Activated CD4-positive, alpha-beta T cell treated with anti-CD3 and anti-CD28 coated beads, Interleukin-2, amount 50 U/mL, for 4 hours (primary cell): ENCODE results near the gene SLC52A3.
"Not testable (repeated sequence)": the region's sequence is repeated elsewhere in the genome, so short reads cannot be mapped to it uniquely, and the experiment has no call there.

Experiments
- DNase-seq, 2 experiments: peaks; one replicate each; pipeline ENCODE4 v3.0.0-alpha.2; 2020

Gene SLC52A3

DNA sequence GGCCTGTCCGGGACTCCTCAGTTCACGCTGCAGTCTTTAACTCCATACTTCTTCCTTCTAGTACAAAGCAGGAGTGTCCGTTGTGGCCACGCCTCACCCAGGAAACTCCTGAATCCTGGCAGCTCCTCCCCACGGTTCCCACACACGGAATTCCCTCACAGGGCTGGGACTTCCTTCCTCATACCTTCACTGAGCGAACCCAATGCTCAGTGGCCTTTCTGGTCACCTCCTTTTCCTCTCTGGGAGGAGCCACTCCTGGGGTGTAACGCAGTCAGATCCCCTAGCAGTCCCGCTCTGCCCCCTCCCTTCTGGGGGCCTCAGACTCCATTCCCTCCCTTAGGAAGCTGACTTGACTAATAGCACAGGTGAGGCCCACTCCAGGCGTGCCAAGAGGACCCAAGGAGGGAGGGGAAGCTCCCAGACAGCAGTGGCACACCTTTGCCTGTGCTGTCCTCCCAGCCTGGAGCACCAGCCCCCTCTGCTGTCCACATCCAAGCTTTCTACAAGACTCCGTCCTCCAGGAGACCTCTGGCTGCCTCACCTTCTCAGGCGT, at the start of gene SLC52A3:
SLC52A3 (minus strand) TSS at position 75 of the 553 bp plus-strand sequence. CDS start 2,726 bp downstream, outside the sequence.
- no peak for DNase-seq

GRCh38 chr20:815914-816606, 47.8 kb upstream of the SLC52A3 start:
- peak; percentile 60 to 67 for DNase-seq

DNA sequence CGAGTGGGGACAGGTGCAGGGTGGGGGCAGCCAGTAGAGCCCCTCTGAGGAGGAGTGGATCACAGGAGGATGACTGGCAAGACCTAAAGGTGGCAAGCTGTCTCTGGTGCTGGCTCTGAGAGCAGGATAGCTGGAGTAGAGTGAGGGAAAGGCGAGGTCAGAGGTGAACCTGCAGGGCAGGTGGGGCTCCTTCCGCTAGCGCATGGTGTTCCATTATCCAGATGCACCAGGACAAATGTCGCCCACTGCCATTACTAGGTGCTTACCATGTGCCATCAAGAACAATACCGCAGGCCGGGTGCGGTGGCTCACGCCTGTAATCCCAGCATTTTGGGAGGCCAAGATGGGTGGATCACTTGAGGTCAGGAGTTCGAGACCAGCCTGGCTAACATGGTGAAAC, 46.9 kb upstream of the SLC52A3 start:
- no peak for DNase-seq

DNA sequence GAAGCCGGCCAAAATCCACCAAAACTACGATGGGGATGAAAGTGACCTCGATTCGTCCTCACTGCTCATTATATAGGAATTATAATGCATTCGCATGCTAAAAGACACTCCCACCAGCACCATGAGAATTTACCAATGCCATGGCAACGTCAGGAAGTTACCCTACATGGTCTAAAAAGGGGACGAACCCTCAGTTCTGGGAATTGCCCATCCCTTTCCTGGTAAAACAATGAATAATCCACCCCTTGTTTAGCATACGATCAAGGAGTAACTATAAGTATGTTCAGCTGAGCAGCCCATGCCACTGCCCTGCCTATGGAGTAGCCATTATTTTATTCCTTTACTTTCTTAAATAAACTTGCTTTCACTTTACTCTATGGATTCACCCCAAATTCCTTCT, 45.1 kb upstream of the SLC52A3 start:
- no peak for DNase-seq

GRCh38 chr20:812435-812814, 44.1 kb upstream of the SLC52A3 start:
- not testable (repeated sequence) for DNase-seq

GRCh38 chr20:811776-812434, 43.6 kb upstream of the SLC52A3 start:
- DNase-seq: not testable (repeated sequence)

GRCh38 chr20:805713-806112, 37.4 kb upstream of the SLC52A3 start:
- no peak for DNase-seq

GRCh38 chr20:801678-802077, 33.4 kb upstream of the SLC52A3 start:
- DNase-seq: no peak

GRCh38 chr20:800026-800425, 31.7 kb upstream of the SLC52A3 start:
- not testable (repeated sequence) for DNase-seq

- DNase-seq: not testable (repeated sequence)
Measured at GRCh38 chr20:798746-799145, 30.4 kb upstream of the SLC52A3 start.

DNA sequence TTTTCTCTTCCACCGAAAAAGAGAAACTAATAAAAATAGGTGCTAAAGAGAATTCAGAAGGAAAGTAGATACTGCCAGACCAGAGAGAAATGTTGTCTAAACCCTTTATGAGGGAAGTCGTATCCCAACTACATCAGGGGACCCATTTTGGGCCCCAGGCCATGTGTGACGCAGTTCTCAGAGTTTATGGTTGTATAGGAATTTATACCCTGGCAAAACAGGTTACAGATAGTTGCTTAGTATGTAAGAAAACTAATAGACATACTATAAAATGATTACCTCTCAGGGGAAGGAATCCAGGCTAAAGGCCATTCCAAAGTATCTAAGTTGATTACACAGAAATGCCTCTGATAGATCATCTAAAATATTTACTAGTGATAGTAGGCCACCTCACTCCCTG, 28.6 kb upstream of the SLC52A3 start:
- no peak for DNase-seq

DNA sequence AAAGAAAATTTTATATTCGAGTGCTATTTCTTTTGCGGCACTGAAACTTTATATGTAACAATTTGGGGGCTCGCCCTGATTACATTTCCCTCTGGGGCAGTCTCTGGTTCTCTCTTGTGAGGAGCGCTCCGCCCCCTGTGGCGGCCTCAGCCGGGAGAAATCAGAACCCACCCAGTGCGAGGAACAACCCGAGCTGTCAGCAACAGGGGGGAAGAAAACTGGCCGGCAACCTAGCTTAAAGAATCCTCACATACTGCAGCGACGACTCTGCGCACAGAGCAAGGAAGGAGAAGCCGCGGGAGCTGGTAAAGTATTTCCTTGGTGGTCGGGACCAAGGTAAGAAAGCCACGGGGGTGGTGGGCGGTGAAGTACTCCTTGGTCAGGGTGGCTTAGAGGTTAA, 23.9 kb upstream of the SLC52A3 start:
- DNase-seq: no peak

DNA sequence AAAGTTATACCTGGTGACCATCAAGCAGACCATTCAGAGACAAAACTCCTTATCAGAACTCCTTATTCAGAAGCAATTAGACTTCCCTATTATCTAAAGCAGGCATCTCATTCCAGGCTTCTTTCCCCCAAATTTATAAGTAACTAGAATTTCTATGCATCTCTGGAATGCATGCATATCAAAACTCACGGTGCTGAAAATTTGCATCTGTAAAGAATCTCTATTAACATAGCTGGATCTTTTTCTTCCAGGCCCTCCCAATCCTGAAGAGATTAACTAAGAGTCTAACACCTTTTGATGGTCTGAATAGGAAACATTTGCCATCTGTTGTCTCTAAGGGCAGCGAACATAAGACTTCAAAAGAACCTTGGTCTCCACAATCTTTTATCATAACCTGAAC, 22.8 kb upstream of the SLC52A3 start:
- no peak for DNase-seq

DNA sequence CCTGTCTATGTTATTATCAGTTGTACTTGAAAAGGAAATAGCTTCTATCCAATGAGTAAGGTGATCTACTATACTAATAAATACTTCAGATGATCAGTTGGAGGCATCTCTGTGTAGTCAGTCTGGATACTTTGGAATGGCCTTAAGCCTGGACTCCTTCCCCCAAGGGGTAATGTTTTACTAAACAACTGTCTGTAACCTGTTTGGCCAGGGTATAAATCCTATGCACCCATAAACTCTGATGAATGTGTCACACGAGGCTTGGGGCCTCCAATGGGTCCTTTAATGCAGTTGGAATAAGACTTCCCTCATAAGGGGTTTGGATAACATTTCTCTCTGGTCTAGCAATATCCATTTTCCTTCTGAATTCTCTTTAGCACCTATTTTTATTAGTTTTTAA, 19.5 kb upstream of the SLC52A3 start:
- DNase-seq: no peak

DNA sequence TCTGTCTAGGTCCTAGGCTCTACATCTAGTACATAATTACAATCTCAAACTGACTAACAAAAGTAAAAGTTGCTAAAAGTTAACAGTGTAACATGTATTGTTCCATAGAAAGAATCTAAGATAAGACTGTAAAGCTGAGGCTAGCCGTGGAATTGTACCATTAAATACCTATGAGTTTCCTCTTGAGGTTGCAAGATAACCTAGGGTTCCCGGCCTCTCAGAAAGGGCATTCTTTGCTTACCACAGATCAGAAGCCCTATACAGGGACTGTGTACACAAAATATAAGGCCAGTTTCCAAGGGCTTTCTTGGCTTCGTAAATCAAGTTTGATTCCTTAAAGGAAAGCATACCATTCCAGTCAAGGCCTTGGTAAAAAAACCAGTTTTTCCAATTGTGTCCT, 11.5 kb upstream of the SLC52A3 start:
- no peak for DNase-seq

GRCh38 chr20:776165-776564, 7.9 kb upstream of the SLC52A3 start:
- no peak for DNase-seq

DNA sequence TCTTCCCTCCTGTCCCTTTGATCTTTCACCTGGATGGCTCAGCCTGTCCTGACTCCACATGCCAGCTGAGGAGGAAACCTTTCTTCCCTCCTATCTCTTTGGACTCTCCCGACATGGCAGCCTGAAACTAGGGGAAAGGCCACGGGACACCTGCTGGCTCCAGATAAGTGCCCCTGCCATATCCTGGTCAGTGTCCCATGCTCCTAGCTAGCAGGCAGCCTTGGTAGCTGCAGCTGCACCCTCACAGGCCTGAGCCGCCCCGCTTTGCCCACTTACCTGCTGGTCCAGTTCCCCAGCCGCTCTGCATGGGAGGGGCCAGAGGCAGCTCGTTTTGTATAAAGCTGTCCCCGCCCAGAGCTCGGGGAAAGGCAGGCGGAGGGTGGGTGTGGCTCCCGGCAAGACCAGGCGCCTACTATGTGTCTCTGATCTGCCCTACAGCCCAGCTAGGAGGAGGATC, 7.4 kb upstream of the SLC52A3 start:
- no peak for DNase-seq

GRCh38 chr20:774660-775057, 6.4 kb upstream of the SLC52A3 start:
- DNase-seq: no peak

DNA sequence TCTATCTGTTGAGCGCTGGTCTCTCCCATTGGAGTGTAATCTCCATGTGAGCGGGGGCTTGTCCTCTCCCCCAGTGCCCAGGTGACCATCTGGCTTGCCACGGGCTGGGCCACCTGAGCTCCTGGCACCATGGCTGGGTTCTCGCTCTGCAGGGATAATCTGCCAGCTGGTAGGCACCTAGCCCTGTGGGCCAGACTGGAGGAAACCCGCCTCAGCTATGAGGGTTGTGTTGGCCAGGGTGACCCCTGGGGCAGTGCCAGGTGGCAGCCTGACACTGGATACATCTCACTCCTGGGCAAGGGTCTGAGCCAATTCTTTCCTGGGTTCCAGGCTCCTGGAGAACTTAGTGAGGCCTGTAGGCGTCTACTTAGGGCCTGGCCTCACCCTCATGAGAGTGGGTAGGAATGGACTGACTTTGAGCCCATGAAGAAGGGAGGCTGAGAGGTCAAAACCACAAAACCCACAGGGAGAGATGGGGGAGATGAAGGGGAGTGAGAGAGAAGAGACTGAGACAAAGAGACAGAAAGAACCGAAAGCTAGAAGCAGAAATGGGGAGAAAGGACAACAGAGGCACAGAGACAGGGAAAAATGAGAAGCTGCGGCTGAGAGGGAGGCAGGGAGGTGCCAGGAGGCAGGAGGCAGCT, 5.8 kb upstream of the SLC52A3 start:
- DNase-seq: no peak

- no peak for DNase-seq
Measured at GRCh38 chr20:772806-773205, 4.5 kb upstream of the SLC52A3 start.

GRCh38 chr20:771741-772464, 3.6 kb upstream of the SLC52A3 start:
- no peak for DNase-seq

DNA sequence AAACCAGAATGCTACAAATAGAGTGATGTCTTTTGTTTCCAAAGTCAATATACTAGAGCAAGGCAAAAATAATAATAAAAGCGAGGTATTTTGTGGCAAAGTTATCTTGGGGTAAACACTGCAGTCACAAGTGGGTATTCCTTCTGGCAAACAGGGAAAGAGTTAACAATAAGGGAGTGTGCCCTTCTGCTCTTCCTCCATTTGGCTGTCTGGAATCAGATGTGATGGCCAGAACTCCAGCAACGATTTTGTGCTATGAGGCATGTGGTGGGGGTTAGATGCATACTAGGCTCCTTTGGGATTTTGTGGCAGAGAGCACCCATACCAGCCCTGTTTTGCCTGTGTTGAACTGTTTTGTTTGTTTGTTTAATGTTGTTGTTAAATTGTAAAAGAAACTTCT, 2.4 kb upstream of the SLC52A3 start:
- no peak for DNase-seq

GRCh38 chr20:766906-767305, 1.4 kb downstream of the SLC52A3 start:
- no peak for DNase-seq
